PC-3 (cell line): Measurements from ENCODE around the gene TFDP1. TPM values are rescaled to one million over a fixed set of nuclear protein-coding genes. Genes with fewer than 3 reads are reported as not detected.

ENCODE experiments used
- ATAC-seq: fragments of 200-7000 bp; cut with Tn5 transposase; 2 replicates; pipeline ENCODE4 v1.9.1; 2020; ENCODE audit warnings: mild to moderate bottlenecking, moderate library complexity
- BruUV-seq: library from RNA; stranded (reverse); fragments of 400-500 nt; replicated peaks from 2 replicates; lab custom pipeline; 2021; lab: Mats Ljungman, UMichigan
- CTCF ChIA-PET: fragments of 300-600 bp; sonication (Branson Sonifier 250); formaldehyde crosslinking; loops from one replicate; lab custom pipeline; 2022; ENCODE audit warnings: antibody characterized with exemption; lab: Charles Lee
- POLR2A ChIA-PET: fragments of 300-600 bp; sonication (Branson Sonifier 250); formaldehyde crosslinking; loops from one replicate; lab custom pipeline; 2022; ENCODE audit warnings: antibody characterized with exemption; ENCODE audit not compliant: unreplicated experiment; lab: Charles Lee
- DNase-seq: peaks from one replicate; pipeline ENCODE4 v3.0.0-alpha.2; 2015
- H2AFZ ChIP-seq: fragments of 300-600 bp; sonication (generic); 2 replicates; pipeline ENCODE4 v1.6.0; 2016; ENCODE audit warnings: antibody characterized with exemption, low read length
- H3F3A ChIP-seq: fragments of 300-600 bp; sonication (generic); one replicate; pipeline ENCODE4 v1.6.0; 2017; ENCODE audit warnings: antibody characterized with exemption, low read length, control low read depth, mild to moderate bottlenecking; ENCODE audit not compliant: unreplicated experiment
- H3K27ac ChIP-seq: fragments of 300-600 bp; sonication (generic); 2 replicates; pipeline ENCODE4 v1.5.1; 2016; ENCODE audit warnings: mild to moderate bottlenecking, low read length
- H3K27me3 ChIP-seq: fragments of 300-600 bp; sonication (generic); 2 replicates; pipeline ENCODE4 v1.6.1; 2016; ENCODE audit warnings: low read length, mixed read lengths
- H3K36me3 ChIP-seq: fragments of 300-600 bp; sonication (generic); 2 replicates; pipeline ENCODE4 v1.6.1; 2016; ENCODE audit warnings: low read depth, mixed run types, low read length, mixed read lengths
- H3K4me1 ChIP-seq: fragments of 300-600 bp; sonication (generic); 2 replicates; pipeline ENCODE4 v1.5.1; 2016; ENCODE audit warnings: low read length; ENCODE audit not compliant: insufficient read depth
- H3K4me2 ChIP-seq: fragments of 300-600 bp; sonication (generic); 2 replicates; pipeline ENCODE4 v1.6.0; 2016; ENCODE audit warnings: low read length
- H3K4me3 ChIP-seq: fragments of 300-600 bp; sonication (generic); 2 replicates; pipeline ENCODE4 v1.5.1; 2016; ENCODE audit warnings: mild to moderate bottlenecking, low read length, mixed read lengths
- H3K79me2 ChIP-seq: fragments of 300-600 bp; sonication (generic); 2 replicates; pipeline ENCODE4 v1.6.1; 2017; ENCODE audit warnings: low read length, mixed read lengths
- H3K9ac ChIP-seq: fragments of 300-600 bp; sonication (generic); 2 replicates; pipeline ENCODE4 v1.6.0; 2016; ENCODE audit warnings: mild to moderate bottlenecking, low read length
- H3K9me2 ChIP-seq: fragments of 300-600 bp; sonication (generic); replicated peaks from 2 replicates; pipeline ENCODE4 v1.6.1; 2016; ENCODE audit warnings: mixed run types, low read length, mixed read lengths
- H3K9me3 ChIP-seq: fragments of 300-600 bp; sonication (generic); 2 replicates; pipeline ENCODE4 v1.6.1; 2016; ENCODE audit warnings: low read length, mixed read lengths
- H4K20me1 ChIP-seq: fragments of 300-600 bp; sonication (generic); 2 replicates; pipeline ENCODE4 v1.6.1; 2016; ENCODE audit warnings: low read length, mixed read lengths
- EZH2 ChIP-seq: fragments of 300-600 bp; sonication (generic); IDR thresholded peaks from one replicate; pipeline ENCODE4 v1.6.1; 2017; ENCODE audit warnings: antibody characterized with exemption, mild to moderate bottlenecking, low read length; ENCODE audit not compliant: unreplicated experiment
- EZH2phosphoT487 ChIP-seq: fragments of 300-600 bp; sonication (generic); IDR thresholded peaks from 2 replicates; pipeline ENCODE4 v1.6.1; 2018; ENCODE audit warnings: mild to moderate bottlenecking, antibody characterized with exemption, low read length, borderline replicate concordance
- intact Hi-C: fragments of 100-400 bp; cut with micrococcal nuclease; formaldehyde crosslinking; loops from 2 replicates; pipeline ENCODE4 v1.9.0; 2023
- total RNA-seq: library from RNA; depleted of rRNA; stranded (reverse); fragments of >200 nt; gene quantifications from 2 replicates; pipeline ENCODE4 v1.2.3, GENCODE V29; 2014; rRNA removed
- TF ChIP-seq, protein P1 (sequence below): fragments of 300-600 bp; sonication (generic); conservative IDR thresholded peaks from 2 replicates; pipeline ENCODE4 v1.5.1; 2017; ENCODE audit warnings: antibody characterized with exemption, low read depth, mild to moderate bottlenecking, low read length

Gene TFDP1
- total RNA-seq, 1 experiment from 2014 or later: 89.5 TPM

GRCh38 chr13:113671066-113672001, 86.8 kb downstream of the TFDP1 start:
- Histone ChIP-seq H3K4me3 (no peak overlapping the region), H3K79me2 (no peaks in the 10 kb centered on the region), H2AFZ (no peak overlapping the region), H3K27me3 (no peaks in the 10 kb centered on the region), H3K4me2 (no peak overlapping the region), H3K9ac (no peak overlapping the region), H3K9me2 (no peaks in the 10 kb centered on the region), H3K36me3 (no peaks in the 10 kb centered on the region), H3K9me3 (no peaks in the 10 kb centered on the region), H3F3A (no peaks in the 10 kb centered on the region), H3K27ac (no peak overlapping the region), H3K4me1 (no peaks in the 10 kb centered on the region), H4K20me1 (no peaks in the 10 kb centered on the region)
- CTCF ChIA-PET: no interaction called here
- TF ChIP-seq, protein P1, sequence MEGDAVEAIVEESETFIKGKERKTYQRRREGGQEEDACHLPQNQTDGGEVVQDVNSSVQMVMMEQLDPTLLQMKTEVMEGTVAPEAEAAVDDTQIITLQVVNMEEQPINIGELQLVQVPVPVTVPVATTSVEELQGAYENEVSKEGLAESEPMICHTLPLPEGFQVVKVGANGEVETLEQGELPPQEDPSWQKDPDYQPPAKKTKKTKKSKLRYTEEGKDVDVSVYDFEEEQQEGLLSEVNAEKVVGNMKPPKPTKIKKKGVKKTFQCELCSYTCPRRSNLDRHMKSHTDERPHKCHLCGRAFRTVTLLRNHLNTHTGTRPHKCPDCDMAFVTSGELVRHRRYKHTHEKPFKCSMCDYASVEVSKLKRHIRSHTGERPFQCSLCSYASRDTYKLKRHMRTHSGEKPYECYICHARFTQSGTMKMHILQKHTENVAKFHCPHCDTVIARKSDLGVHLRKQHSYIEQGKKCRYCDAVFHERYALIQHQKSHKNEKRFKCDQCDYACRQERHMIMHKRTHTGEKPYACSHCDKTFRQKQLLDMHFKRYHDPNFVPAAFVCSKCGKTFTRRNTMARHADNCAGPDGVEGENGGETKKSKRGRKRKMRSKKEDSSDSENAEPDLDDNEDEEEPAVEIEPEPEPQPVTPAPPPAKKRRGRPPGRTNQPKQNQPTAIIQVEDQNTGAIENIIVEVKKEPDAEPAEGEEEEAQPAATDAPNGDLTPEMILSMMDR: no peak
- no peak for TF ChIP-seq EZH2phosphoT487
- no peak for TF ChIP-seq EZH2
- no TSS peak for BruUV-seq
- POLR2A ChIA-PET: no interaction called here
- intact Hi-C loops: no loop called here
- no peak for DNase-seq
- ATAC-seq: no peak

DNA sequence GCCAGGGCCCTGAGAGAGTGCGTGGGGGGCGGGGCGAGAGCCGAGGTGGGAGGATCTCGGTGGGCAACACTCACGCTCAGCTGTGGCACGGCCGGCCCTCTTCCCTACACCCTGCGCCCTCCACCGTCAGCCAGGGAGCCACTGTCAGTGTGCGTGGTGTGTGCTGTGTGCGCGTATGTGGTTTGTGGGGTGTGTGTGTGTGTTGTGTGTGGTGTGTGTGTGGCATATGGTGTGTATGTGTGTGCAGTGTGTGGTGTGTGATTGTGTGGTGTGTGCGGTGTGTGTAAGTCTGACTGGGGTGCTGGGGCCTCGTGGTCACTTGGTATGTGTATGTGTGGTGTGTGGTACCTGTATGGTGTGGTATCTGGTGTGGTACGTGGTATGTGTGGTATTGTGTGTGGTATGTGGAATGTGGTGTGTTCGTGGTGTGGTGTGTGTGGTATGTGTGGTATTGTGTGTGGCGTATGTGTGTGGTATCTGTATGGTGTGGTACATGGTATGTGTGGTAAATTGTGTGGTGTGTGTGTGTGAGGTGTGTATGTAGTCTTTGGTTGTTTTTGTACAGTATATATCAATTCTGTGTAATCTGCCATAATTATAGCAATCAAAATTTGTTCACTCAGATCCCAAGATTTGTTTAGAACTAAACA, 87.6 kb downstream of the TFDP1 start:
- H3K36me3 ChIP-seq: no peaks in the 10 kb centered on the region
- H3F3A ChIP-seq: no peaks in the 10 kb centered on the region
- no peak overlapping the region for H3K9ac ChIP-seq
- H2AFZ ChIP-seq: no peak overlapping the region
- H3K79me2 ChIP-seq: no peaks in the 10 kb centered on the region
- intact Hi-C loops: no loop called here
- CTCF ChIA-PET: no interaction called here
- H3K4me1 ChIP-seq: no peaks in the 10 kb centered on the region
- no peak overlapping the region for H3K27ac ChIP-seq
- TF ChIP-seq EZH2: no peak
- TF ChIP-seq EZH2phosphoT487: no peak
- BruUV-seq: no TSS peak
- ATAC-seq (no peak), DNase-seq (no peak)
- H3K4me2 ChIP-seq: no peak overlapping the region
- H3K9me2 ChIP-seq: no peaks in the 10 kb centered on the region
- POLR2A ChIA-PET: no interaction called here
- H3K4me3 ChIP-seq: no peak overlapping the region
- H3K9me3 ChIP-seq: no peaks in the 10 kb centered on the region
- no peaks in the 10 kb centered on the region for H3K27me3 ChIP-seq
- H4K20me1 ChIP-seq: no peaks in the 10 kb centered on the region

Other genes starting within 250 kb of the TFDP1 start
- 7.4 and 13.2 TPM in 2 replicates for gene GRTP1, start 220.6 kb upstream of the TFDP1 start, total RNA-seq
- gene ADPRHL1, start 131.3 kb upstream of the TFDP1 start, total RNA-seq: 9.7 and 10.3 TPM in 2 replicates
- 11.6 and 15.0 TPM in 2 replicates for gene DCUN1D2, start 94.0 kb upstream of the TFDP1 start, total RNA-seq
- gene ATP4B, start 73.4 kb downstream of the TFDP1 start, total RNA-seq: not detected in 2 replicates
- gene GRK1, start 82.5 kb downstream of the TFDP1 start, total RNA-seq: not detected in 2 replicates
- gene TMEM255B, start 174.5 kb downstream of the TFDP1 start, total RNA-seq: 26.9 and 35.5 TPM in 2 replicates